Neural crest cell (in vitro differentiated cells): ENCODE data around the gene GPC6. TPM values are rescaled to one million over a fixed set of nuclear protein-coding genes. Genes with fewer than 3 reads are reported as not detected.

Experiments
- DNase-seq: peaks from one replicate; pipeline ENCODE4 v3.0.0; 2021; ENCODE audit warnings: low read depth, mixed read lengths, low spot score
- H3K27ac Mint-ChIP-seq: one replicate; pipeline ENCODE4 v1.8.0; 2021; ENCODE audit warnings: mild to moderate bottlenecking, mixed read lengths; ENCODE audit not compliant: unreplicated experiment
- H3K27me3 Mint-ChIP-seq: 2 replicates; pipeline ENCODE4 v1.8.0; 2021; ENCODE audit warnings: low read depth, mild to moderate bottlenecking, mixed read lengths
- H3K36me3 Mint-ChIP-seq: 2 replicates; pipeline ENCODE4 v1.8.0; 2021; ENCODE audit warnings: low read depth, mild to moderate bottlenecking, mixed read lengths
- H3K4me1 Mint-ChIP-seq: 2 replicates; pipeline ENCODE4 v1.8.0; 2021; ENCODE audit warnings: mixed read lengths
- H3K4me3 Mint-ChIP-seq: one replicate; pipeline ENCODE4 v1.8.0; 2021; ENCODE audit warnings: mild to moderate bottlenecking, mixed read lengths
- H3K9me3 Mint-ChIP-seq: 2 replicates; pipeline ENCODE4 v1.8.0; 2021; ENCODE audit warnings: mixed read lengths
- CTCF ChIP-seq: fragments of 200-600 bp; sonication (generic); conservative IDR thresholded peaks from 2 replicates; pipeline ENCODE4 v1.5.0; 2021; ENCODE audit warnings: antibody characterized with exemption, mild to moderate bottlenecking
- total RNA-seq: library from RNA; stranded (reverse); gene quantifications from 2 replicates; pipeline ENCODE4 v1.2.1, GENCODE V29; 2021

GPC6 gene
- total RNA-seq, 1 donor from 2014 or later, result 13.4 TPM

GRCh38 chr13:94454334-94454733 is 1227.7 kb downstream of the GPC6 start:
- Mint-ChIP-seq H3K27ac (no peak overlapping the region), H3K4me1 (no peaks in the 10 kb centered on the region), H3K4me3 (no peak overlapping the region), H3K27me3 (no peaks in the 10 kb centered on the region), H3K36me3 (no peaks in the 10 kb centered on the region), H3K9me3 (peaks cover 2% of the 10 kb centered on the region)
- TF ChIP-seq CTCF, result no peak
- DNase-seq, result no peak

GRCh38 chr13:94454906-94455305 is 1228.3 kb downstream of the GPC6 start:
- H3K27me3 Mint-ChIP-seq, result no peaks in the 10 kb centered on the region
- no peaks in the 10 kb centered on the region for H3K4me1 Mint-ChIP-seq
- no peak for DNase-seq
- H3K9me3 Mint-ChIP-seq, result peaks cover 2% of the 10 kb centered on the region
- TF ChIP-seq CTCF, result no peak
- H3K4me3 Mint-ChIP-seq, result no peak overlapping the region
- H3K27ac Mint-ChIP-seq, result no peak overlapping the region
- H3K36me3 Mint-ChIP-seq, result no peaks in the 10 kb centered on the region

DNA sequence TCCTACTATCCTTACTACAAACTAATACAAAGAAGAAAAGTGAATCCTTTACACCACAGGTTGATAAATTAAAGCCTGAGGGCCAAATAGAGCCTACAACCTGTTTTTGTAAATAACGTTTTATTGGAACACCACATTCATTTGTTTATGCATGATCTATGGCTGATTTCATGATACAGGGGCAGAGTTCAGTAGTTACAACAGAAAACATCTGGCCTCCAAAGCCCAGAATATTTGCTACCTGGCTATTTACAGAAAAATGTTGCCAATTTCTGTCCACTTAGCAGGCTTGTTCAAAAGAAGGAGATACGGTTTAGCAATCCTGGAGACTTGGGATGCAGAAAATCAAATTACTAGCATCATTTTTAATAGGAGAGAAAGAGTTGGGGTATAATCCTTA is 1228.8 kb downstream of the GPC6 start:
- H3K36me3 Mint-ChIP-seq, result no peaks in the 10 kb centered on the region
- no peaks in the 10 kb centered on the region for H3K9me3 Mint-ChIP-seq
- no peak for TF ChIP-seq CTCF
- no peaks in the 10 kb centered on the region for H3K27me3 Mint-ChIP-seq
- no peak for DNase-seq
- H3K4me1 Mint-ChIP-seq, result no peaks in the 10 kb centered on the region
- H3K27ac Mint-ChIP-seq, result no peak overlapping the region
- no peak overlapping the region for H3K4me3 Mint-ChIP-seq
